Vagina (tissue), 2 donors: Measurements from ENCODE around the gene AGAP3. TPM values are rescaled to one million over a fixed set of nuclear protein-coding genes. Genes with fewer than 3 reads are reported as not detected.

Source experiments
- DNase-seq, 2 donors: peaks; one replicate each; pipeline ENCODE4 v3.0.0-alpha.2; 2017; ENCODE audit errors: extremely low spot score in 2 of 2
- H3K27ac ChIP-seq: fragments of 200-600 bp; sonication (generic); one replicate; pipeline ENCODE4 v1.5.1; 2019
- H3K27me3 ChIP-seq: fragments of 200-600 bp; sonication (generic); one replicate; pipeline ENCODE4 v1.5.1; 2019
- H3K36me3 ChIP-seq, 2 donors: fragments of 200-600 bp; sonication (generic); one replicate each; pipeline ENCODE4 v1.5.1; 2017 to 2019
- H3K4me1 ChIP-seq: fragments of 200-600 bp; sonication (generic); one replicate; pipeline ENCODE4 v1.5.1; 2019
- H3K4me3 ChIP-seq, 2 donors: fragments of 200-600 bp; sonication (generic); 1 replicate in 1 of 2; 2 replicates in 1 of 2; pipeline ENCODE4 v1.5.1; 2016 to 2019
- H3K9me3 ChIP-seq: fragments of 200-600 bp; sonication (generic); one replicate; pipeline ENCODE4 v1.5.1; 2019
- POLR2A ChIP-seq, 2 donors: fragments of 450-650 bp; IDR thresholded peaks; one replicate each; pipeline ENCODE4 v1.6.1; 2017; ENCODE audit warnings: antibody characterized with exemption in 2 of 2, mild to moderate bottlenecking in 2 of 2, moderate library complexity in 2 of 2
- POLR2AphosphoS5 ChIP-seq, 2 donors: sonication (generic); formaldehyde crosslinking; IDR thresholded peaks; one replicate each; pipeline ENCODE4 v1.9.0; 2017; ENCODE audit warnings: antibody characterized with exemption in 2 of 2, mild to moderate bottlenecking in 2 of 2, low read depth in 1 of 2; ENCODE audit not compliant: insufficient read depth in 1 of 2
- intact Hi-C: fragments of 100-400 bp; cut with DNase I; formaldehyde crosslinking; loops from one replicate; pipeline ENCODE4 v1.15.1; 2023
- total RNA-seq: library from RNA; depleted of rRNA; stranded (reverse); fragments of >200 nt; gene quantifications from one replicate; pipeline ENCODE4 v1.2.3, GENCODE V29; 2016
- TF ChIP-seq, protein P1 (sequence below), 3 experiments: fragments of 450-650 bp in 2 of 3; fragments of 200-600 bp in 1 of 3; sonication (generic) in 1 of 3; IDR thresholded peaks; one replicate each; pipeline ENCODE4 v1.5.1; 2017 to 2019; ENCODE audit warnings: antibody characterized with exemption in 3 of 3, mild to moderate bottlenecking in 2 of 3, moderate library complexity in 2 of 3

The AGAP3 gene
- total RNA-seq, 1 donor from 2014 or later: 98.2 TPM

DNA sequence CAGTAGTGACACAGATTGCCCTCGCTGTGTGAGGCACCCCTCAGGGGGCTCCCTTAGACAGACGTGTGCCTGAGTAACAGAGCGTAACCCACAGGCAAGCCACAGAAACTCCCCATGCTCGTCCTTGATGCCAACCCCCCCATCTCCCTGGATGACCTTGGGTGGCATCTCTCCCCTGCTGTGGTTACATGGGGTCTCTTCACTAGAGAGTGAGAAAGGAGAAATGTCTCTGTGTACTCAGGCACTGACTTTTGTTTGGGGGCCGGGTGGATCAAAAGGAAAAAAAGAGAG, 101.9 kb downstream of the AGAP3 start:
- H3K4me3 ChIP-seq: no peak overlapping the region

DNA sequence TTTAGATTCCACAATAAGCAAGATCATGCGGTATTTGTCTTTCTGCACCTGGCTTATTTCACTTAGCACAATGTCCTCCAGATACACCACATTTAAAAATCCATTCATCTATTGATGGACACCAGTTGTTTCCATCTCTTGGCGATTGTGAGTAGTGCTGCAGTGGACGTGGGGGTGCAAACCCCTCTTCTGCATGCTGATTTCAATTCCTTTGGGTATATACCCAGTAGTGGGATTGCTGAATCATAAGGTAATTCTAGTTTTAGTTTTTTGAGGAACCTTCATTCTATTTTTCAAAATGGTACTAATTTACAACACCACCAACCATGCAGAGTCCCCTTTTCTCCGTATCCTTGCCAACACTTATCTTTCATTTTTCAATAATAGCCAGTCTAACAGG, 102.8 kb downstream of the AGAP3 start:
- TF ChIP-seq POLR2AphosphoS5 (IDR thresholded peaks at IDR 0.05; ENCODE audit: insufficient read depth in 1 of 2, low read depth in 1 of 2) (no peak), POLR2A (IDR thresholded peaks at IDR 0.05) (no peak)
- TF ChIP-seq, protein P1, sequence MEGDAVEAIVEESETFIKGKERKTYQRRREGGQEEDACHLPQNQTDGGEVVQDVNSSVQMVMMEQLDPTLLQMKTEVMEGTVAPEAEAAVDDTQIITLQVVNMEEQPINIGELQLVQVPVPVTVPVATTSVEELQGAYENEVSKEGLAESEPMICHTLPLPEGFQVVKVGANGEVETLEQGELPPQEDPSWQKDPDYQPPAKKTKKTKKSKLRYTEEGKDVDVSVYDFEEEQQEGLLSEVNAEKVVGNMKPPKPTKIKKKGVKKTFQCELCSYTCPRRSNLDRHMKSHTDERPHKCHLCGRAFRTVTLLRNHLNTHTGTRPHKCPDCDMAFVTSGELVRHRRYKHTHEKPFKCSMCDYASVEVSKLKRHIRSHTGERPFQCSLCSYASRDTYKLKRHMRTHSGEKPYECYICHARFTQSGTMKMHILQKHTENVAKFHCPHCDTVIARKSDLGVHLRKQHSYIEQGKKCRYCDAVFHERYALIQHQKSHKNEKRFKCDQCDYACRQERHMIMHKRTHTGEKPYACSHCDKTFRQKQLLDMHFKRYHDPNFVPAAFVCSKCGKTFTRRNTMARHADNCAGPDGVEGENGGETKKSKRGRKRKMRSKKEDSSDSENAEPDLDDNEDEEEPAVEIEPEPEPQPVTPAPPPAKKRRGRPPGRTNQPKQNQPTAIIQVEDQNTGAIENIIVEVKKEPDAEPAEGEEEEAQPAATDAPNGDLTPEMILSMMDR (IDR thresholded peaks at IDR 0.05): no peak
- DNase-seq: no peak
- Histone ChIP-seq H3K4me1 (no peaks in the 10 kb centered on the region), H3K36me3 (no peaks in the 10 kb centered on the region), H3K9me3 (no peaks in the 10 kb centered on the region), H3K27me3 (no peaks in the 10 kb centered on the region), H3K27ac (no peak overlapping the region), H3K4me3 (no peak overlapping the region)
- intact Hi-C loops: no loop called here

More for the DNA sequence above, 101.9 kb downstream of the AGAP3 start:
- Histone ChIP-seq H3K9me3 (no peaks in the 10 kb centered on the region), H3K27ac (no peak overlapping the region), H3K4me1 (no peaks in the 10 kb centered on the region), H3K27me3 (no peaks in the 10 kb centered on the region), H3K36me3 (no peaks in the 10 kb centered on the region)
- DNase-seq: no peak
- TF ChIP-seq POLR2A (IDR thresholded peaks at IDR 0.05) (no peak), POLR2AphosphoS5 (IDR thresholded peaks at IDR 0.05; ENCODE audit: insufficient read depth in 1 of 2, low read depth in 1 of 2) (no peak)
- TF ChIP-seq, protein P1 (IDR thresholded peaks at IDR 0.05): no peak
- intact Hi-C loops: no loop called here

DNA sequence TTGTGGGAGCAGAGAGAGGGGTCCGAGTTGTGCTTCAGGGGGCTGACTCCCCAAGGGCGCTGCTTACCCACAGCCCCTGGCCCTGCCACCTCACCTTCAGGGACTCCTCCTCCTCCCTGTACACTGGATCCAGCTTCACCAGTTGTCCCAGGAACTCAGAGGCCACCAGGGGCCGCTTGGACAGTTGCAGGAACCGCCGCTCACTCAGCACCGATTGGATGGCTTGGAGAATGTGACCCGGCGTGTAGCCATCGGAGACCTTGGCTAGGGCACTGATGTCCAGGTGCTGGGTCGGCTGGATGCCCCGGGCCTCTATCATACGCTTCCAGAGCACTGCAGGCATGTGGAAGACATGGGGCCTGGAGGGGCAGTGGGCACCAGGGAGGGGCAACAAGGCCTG, 105.3 kb downstream of the AGAP3 start:
- H3K9me3 ChIP-seq: no peaks in the 10 kb centered on the region
- no peaks in the 10 kb centered on the region for H3K4me1 ChIP-seq
- TF ChIP-seq, protein P1 (IDR thresholded peaks at IDR 0.05): no peak
- TF ChIP-seq POLR2A (IDR thresholded peaks at IDR 0.05) (no peak), POLR2AphosphoS5 (IDR thresholded peaks at IDR 0.05; ENCODE audit: insufficient read depth in 1 of 2, low read depth in 1 of 2) (no peak)
- H3K27ac ChIP-seq: no peak overlapping the region
- H3K4me3 ChIP-seq: no peak overlapping the region
- intact Hi-C loops: no loop called here
- DNase-seq: no peak
- H3K27me3 ChIP-seq: no peaks in the 10 kb centered on the region
- no peaks in the 10 kb centered on the region for H3K36me3 ChIP-seq

DNA sequence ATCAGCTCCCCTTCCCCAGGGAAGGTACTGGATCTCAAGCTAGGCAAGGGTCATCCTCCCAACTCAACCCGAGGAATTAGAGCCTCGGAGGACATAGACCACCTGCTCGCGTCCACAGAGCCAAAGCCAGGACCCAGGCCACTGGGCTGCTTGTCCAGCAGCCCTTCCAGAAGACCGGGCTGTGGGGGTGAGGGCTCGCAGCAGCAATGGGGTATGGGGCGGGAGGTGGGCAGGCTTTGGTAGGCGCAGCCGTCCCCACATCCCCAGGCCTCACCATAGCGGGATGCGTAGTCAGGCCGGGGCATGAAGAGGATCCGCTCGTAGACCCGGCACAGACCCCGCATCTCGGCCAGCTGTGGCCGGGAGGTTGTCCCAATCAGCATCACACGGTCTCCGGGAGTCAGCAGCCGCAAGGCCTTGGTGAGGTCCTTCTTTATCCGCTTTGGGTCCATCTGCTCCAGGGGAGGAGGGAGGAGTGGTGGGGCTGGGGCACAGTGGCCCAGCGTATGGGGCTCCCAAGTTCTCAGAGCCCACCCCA, 105.8 kb downstream of the AGAP3 start:
- no peak for DNase-seq
- no peaks in the 10 kb centered on the region for H3K9me3 ChIP-seq
- no peaks in the 10 kb centered on the region for H3K36me3 ChIP-seq
- H3K27me3 ChIP-seq: no peaks in the 10 kb centered on the region
- intact Hi-C loops: no loop called here
- TF ChIP-seq POLR2A (IDR thresholded peaks at IDR 0.05) (no peak), POLR2AphosphoS5 (IDR thresholded peaks at IDR 0.05; ENCODE audit: insufficient read depth in 1 of 2, low read depth in 1 of 2) (no peak)
- TF ChIP-seq, protein P1 (IDR thresholded peaks at IDR 0.05): no peak
- H3K4me1 ChIP-seq: no peaks in the 10 kb centered on the region
- H3K4me3 ChIP-seq: no peak overlapping the region
- H3K27ac ChIP-seq: no peak overlapping the region

DNA sequence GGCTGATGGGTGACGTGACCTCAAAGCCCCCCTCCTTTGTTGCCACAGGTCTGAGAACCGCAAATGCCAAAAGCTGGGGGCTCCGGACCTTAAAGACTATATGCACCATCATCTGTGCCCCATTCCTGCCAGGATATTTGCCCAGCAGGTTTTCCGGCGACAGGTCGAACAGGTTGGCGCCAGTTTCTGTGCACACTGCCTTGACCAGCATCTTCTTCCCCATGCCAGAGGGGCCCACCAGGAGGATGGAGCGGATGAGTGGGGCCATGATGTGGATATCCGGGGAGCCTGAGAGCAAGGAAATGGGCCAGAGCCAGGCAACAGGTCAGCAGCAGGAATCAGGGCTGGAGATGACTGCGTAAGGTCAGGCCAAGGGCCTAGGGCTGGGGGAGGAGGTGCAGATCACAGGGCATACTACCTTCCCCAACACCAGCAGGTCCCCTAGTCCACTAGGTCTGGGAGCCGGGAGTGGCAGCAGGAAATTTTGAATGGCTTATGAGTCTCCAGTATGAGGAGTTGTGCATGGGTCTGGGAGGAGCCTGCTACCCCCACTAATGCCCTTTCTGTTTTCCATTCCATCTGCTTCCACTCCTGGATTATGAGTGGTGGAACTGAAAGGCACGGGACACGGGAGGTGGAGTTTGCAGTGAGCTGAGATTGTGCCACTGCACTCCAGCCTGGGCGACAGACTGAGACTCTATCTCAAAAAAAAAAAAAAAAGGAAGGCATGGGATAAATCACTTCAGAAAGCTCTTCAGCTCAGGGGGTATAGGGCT, 107.1 kb downstream of the AGAP3 start:
- intact Hi-C loops: no loop called here
- no peak overlapping the region for H3K4me3 ChIP-seq
- no peak for DNase-seq

More for the DNA sequence above, 107.1 kb downstream of the AGAP3 start:
- Histone ChIP-seq H3K27ac (no peak overlapping the region), H3K27me3 (no peaks in the 10 kb centered on the region), H3K36me3 (no peaks in the 10 kb centered on the region), H3K4me1 (no peaks in the 10 kb centered on the region), H3K9me3 (no peaks in the 10 kb centered on the region)
- TF ChIP-seq POLR2AphosphoS5 (IDR thresholded peaks at IDR 0.05; ENCODE audit: insufficient read depth in 1 of 2, low read depth in 1 of 2): no peak
- no peak for TF ChIP-seq POLR2A (IDR thresholded peaks at IDR 0.05)
- TF ChIP-seq, protein P1 (IDR thresholded peaks at IDR 0.05): no peak
